Subcutaneous abdominal adipose tissue (tissue), 5 donors: ENCODE data around the gene DMKN.

Experiments used
- H3K27ac ChIP-seq: one replicate; pipeline ENCODE4 v1.7.0; 2013; ENCODE audit warnings: low read depth, mild to moderate bottlenecking, inconsistent platforms, low read length, moderate library complexity
- H3K27me3 ChIP-seq, 5 donors: one replicate each; pipeline ENCODE4 v1.7.0; 2013; ENCODE audit warnings: low read length in 5 of 5, inconsistent platforms in 1 of 5; ENCODE audit not compliant: control insufficient read depth in 5 of 5, insufficient read depth in 4 of 5
- H3K36me3 ChIP-seq, 5 donors: one replicate each; pipeline ENCODE4 v1.7.0; 2013; ENCODE audit warnings: low read length in 5 of 5; ENCODE audit not compliant: control insufficient read depth in 5 of 5, insufficient read depth in 5 of 5
- H3K4me1 ChIP-seq, 5 donors: one replicate each; pipeline ENCODE4 v1.7.0; 2013; ENCODE audit warnings: low read length in 5 of 5, mild to moderate bottlenecking in 3 of 5, moderate library complexity in 1 of 5; ENCODE audit not compliant: control insufficient read depth in 5 of 5, insufficient read depth in 5 of 5
- H3K4me3 ChIP-seq, 5 donors: one replicate each; pipeline ENCODE4 v1.7.0; 2013; ENCODE audit warnings: low read length in 5 of 5, low read depth in 1 of 5
- H3K9ac ChIP-seq, 5 donors: one replicate each; pipeline ENCODE4 v1.7.0; 2013; ENCODE audit warnings: low read length in 5 of 5, mild to moderate bottlenecking in 4 of 5, moderate library complexity in 3 of 5
- H3K9me3 ChIP-seq, 5 donors: one replicate each; pipeline ENCODE4 v1.7.0; 2013; ENCODE audit warnings: low read length in 5 of 5; ENCODE audit not compliant: control insufficient read depth in 5 of 5
- donor health status: healthy.
- donor health status: healthy.
- donor health status: healthy.
- donor health status: healthy.
- donor health status: healthy.

Gene DMKN

DNA sequence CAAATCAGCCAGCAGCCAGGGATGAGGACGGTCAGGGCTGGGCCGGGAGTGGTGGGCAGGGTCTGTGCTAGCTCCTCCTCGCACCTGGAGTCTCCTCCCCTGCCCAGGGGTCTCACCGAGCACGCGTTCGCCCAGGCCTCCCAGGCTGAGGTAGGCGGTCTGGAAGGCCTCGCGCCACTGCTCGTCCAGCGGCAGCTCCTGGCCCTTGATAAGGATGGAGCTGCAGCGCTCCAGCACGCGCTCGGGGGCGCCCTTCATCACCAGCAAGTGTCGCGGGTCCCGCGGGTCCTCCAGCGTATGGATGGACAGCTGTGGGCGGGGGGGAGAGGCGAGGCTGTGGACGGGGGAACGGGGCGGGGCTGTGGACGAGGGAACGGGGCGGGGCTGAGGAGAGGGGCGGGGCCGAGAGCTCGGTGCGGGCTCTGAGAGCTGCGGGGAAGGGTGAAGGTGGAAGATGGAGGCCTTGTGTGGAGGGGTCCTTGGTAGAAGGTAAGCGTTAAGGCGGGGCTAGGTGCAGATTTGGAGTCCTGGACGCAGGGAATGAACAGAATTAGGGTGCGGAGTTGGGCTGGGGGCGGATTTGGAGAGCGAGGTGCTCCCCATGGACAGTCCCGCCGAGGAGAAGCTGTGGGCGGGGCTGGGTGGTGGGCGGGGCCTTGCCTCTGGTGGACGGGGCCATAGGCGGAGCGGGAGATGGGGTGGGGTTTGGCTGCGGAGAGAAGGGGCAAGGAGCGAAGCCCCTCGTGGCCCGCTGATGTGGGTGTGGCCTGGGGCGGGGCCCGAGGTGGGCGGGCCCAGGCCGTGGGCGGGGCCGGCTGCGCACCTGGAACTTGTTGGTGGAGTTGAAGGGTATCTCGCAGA lies 44.3 kb upstream of the DMKN start:
- H3K36me3 ChIP-seq, result no peaks in the 10 kb centered on the region
- H3K27ac ChIP-seq, result no peak overlapping the region
- H3K27me3 ChIP-seq, result peaks cover 20 to 68% (median 53%) of the 10 kb centered on the region in 5 donors
- no peak overlapping the region for H3K9ac ChIP-seq
- no peaks in the 10 kb centered on the region for H3K9me3 ChIP-seq
- peak overlapping the region in 4 of 5 donors; percentile 45 to 56 (median 48) for H3K4me3 ChIP-seq
- peaks cover 0 to 11% (median 8%) of the 10 kb centered on the region in 5 donors for H3K4me1 ChIP-seq

DNA sequence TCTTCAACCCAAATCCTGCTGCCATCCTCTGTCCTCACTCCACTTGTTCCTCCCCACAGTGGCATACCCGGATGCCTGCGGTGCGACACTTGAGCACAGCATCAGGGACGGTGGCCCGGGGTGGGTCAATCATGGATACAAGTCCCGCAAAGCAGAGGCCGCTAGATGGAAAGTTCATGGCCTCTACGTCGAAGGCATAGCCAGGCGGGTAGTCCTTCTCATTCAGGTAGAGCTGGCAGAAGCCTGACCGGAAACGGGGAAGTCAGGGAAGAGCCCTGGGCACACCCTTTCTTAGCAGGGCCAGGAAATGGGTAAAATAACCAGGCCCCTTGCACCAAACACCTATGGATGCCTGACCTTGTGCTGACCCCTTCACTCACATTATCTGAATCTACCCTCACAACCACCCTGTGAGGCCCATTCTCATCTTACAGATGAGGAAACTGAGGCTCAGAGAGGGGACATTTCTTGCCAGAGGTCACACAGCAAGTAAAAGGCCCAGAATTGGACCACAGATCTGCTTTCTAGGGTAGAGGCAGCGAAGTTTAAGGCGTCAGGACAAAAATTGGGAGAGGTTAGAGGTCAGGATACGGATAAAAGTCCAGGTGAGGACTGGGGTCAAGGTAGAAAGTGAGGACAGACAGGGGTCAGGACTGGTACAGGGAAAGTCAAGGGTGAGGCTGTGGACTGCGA lies 43.5 kb upstream of the DMKN start:
- H3K9me3 ChIP-seq, result no peaks in the 10 kb centered on the region
- H3K9ac ChIP-seq, result no peak overlapping the region
- no peak overlapping the region for H3K27ac ChIP-seq
- H3K27me3 ChIP-seq, result peaks cover 20 to 60% (median 48%) of the 10 kb centered on the region in 5 donors
- H3K4me1 ChIP-seq, result peaks cover 0 to 11% (median 8%) of the 10 kb centered on the region in 5 donors
- peak overlapping the region in 1 of 5 donors; percentile 23 for H3K4me3 ChIP-seq
- H3K36me3 ChIP-seq, result no peaks in the 10 kb centered on the region

DNA sequence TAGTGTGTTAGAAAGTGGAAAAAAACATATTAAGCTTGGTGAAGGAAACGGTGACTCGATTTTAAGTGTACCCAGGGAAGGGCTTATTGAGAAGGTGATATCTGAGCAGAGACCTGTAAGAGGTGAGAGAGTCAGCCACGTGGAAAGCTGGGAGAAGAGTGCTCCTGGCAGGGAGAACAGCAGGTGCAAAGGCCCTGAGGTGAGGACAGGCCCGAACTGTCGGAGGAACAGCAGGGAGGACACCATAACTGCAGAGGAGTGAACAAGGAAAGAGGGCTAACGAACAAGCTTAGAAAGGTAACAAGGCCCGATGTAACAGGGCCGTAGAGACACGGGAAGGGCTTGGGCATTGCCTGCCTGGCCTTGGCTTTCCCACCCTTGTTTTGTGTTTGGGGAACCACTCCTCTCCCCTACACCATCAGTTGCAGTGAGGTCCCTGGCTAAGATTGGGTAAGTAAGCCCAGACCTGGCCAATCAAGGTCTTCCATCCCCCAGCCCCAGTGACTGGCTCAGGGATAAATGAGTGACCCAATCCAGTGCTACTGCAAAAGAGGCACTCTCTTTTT lies 42.7 kb upstream of the DMKN start:
- H3K27me3 ChIP-seq, result peaks cover 20 to 55% (median 43%) of the 10 kb centered on the region in 5 donors
- H3K4me1 ChIP-seq, result peaks cover 0 to 11% (median 8%) of the 10 kb centered on the region in 5 donors
- no peaks in the 10 kb centered on the region for H3K36me3 ChIP-seq
- H3K27ac ChIP-seq, result no peak overlapping the region
- H3K9ac ChIP-seq, result no peak overlapping the region
- H3K4me3 ChIP-seq, result no peak overlapping the region
- H3K9me3 ChIP-seq, result no peaks in the 10 kb centered on the region

DNA sequence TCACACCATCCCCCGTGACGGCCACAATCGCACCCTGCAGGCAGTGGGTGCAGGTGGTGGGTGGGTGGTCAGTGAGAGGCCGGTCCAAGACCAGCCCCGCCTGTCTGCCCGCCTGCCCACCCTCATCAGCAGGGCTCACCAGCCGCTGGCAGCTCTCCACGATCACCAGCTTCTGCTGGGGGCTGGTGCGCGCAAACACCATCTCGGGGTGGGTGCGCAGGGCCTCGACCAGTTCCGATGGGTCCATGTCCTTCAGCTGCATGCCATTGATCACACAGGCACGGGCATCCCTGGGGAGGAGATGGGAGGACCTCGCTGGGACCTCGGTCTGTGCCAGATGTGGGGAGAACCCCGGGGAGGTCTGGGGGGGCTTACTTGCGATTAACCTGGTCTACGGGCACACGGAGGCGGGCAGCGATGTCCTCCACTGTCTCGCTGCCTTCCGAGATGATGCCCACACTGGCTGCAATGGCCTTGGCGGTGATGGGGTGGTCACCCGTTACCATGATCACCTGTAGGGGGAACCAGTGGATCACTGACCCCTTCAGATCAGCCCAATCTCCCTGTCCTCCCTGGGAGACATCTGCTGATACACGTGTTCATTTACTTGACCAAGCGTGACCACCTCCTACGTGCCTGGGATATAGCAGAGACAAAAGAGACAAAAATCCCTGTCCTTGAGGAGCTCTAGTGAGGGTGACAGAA lies 42.0 kb upstream of the DMKN start:
- no peaks in the 10 kb centered on the region for H3K9me3 ChIP-seq
- H3K27ac ChIP-seq, result no peak overlapping the region
- peaks cover 0 to 11% (median 8%) of the 10 kb centered on the region in 5 donors for H3K4me1 ChIP-seq
- no peak overlapping the region for H3K4me3 ChIP-seq
- peaks cover 20 to 48% (median 37%) of the 10 kb centered on the region in 5 donors for H3K27me3 ChIP-seq
- peaks cover 0 to 5% (median 0%) of the 10 kb centered on the region in 5 donors for H3K36me3 ChIP-seq
- no peak overlapping the region for H3K9ac ChIP-seq

DNA sequence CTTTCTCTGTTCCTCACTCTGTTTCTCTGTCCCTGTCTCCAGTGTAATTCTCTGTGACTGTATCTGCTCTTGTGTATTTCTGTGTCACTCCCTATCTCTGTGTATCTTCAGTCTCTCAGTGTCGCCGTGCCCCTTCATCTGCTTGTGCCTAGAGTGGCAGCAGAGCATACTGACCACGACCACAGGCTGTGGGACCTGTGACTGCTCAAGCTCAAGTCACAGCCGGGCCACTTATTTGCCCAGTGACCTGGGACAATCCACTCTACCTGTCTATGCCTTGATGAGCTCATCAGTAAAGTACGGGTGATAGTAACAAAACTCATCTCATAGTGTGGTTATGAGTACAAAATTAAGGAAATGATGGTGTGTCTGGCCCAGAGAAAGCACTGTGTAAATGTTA lies 40.6 kb upstream of the DMKN start:
- H3K27me3 ChIP-seq, result peaks cover 17 to 36% (median 28%) of the 10 kb centered on the region in 5 donors
- peaks cover 0 to 5% (median 0%) of the 10 kb centered on the region in 5 donors for H3K36me3 ChIP-seq
- H3K9ac ChIP-seq, result no peak overlapping the region
- H3K4me3 ChIP-seq, result no peak overlapping the region
- peaks cover 0 to 11% (median 8%) of the 10 kb centered on the region in 5 donors for H3K4me1 ChIP-seq
- no peaks in the 10 kb centered on the region for H3K9me3 ChIP-seq
- no peak overlapping the region for H3K27ac ChIP-seq

DNA sequence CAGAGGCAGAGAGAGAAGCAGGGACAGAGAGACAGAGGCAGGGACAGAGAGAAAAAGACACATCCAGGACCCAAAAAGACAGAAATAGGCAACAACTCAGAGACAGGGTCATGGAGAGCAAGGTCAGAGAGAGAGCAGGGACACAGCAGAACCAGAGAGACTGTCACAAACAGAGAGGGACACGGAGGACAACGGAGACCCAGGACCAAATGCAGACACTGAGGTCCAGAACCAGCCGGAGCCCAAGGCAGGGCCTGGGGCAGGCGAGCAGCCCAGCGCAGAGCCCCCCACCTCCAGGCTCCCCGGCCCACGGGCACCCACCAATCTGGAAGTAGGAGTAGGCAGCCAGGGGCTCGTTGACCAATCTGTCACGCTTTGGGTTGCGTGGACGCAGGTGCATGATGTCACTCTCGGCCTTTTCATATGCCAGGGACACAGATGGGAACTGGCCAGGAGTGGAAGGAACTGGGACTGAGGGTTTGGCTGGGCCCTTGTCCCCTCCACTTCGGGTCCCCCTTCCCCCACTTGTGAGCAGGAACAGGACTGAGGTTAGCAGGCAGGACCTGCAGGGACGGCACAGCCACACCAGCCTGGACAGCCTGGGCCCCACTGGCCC lies 40.0 kb upstream of the DMKN start:
- Histone ChIP-seq H3K4me1 (peaks cover 0 to 11% (median 7%) of the 10 kb centered on the region in 5 donors), H3K9ac (no peak overlapping the region), H3K9me3 (no peaks in the 10 kb centered on the region)

DNA sequence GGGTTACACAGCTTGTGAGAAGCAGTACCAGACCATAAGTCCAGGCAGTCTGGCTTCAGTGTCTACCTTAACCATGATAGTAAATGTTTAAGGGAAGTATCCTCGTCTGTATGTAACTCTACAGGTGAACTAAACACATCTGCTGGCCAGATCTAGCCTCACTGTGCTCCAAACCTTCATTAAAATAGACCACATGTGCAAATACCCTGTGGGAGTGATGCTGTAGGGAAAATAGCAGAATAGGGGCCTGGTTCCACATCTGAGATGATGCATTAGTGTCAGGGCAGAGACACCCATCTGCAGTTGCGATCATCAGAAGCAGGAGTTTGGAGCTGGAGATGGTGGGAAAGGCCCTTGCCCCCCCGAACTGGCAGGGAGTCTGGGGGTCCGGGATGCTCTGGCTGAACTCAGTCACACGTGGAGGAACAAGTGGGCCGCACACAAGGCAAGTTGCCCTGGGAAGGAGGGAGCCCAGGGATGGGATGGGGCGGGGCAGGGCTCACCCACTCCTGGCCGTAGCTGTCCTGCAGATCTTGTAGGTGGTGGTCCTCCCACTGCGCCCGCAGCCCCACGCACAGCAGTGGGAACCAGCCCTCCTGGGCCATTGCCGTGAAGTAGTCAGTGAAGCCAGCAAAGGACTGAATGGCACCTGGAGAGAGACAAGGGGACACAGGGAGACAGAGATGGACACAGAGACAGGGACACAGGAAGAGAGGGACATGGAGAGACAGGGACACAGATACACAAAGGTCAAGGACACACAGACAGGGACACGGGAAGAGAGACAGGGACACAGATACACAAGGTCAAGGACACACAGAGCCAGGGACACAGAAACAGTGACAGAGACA lies 39.3 kb upstream of the DMKN start:
- Histone ChIP-seq H3K27me3 (peaks cover 6 to 23% (median 17%) of the 10 kb centered on the region in 5 donors), H3K9me3 (no peaks in the 10 kb centered on the region), H3K36me3 (peaks cover 0 to 5% (median 0%) of the 10 kb centered on the region in 5 donors), H3K4me1 (peaks cover 0 to 4% (median under 1%) of the 10 kb centered on the region in 5 donors), H3K4me3 (no peak overlapping the region), H3K9ac (no peak overlapping the region), H3K27ac (no peak overlapping the region)

More for the DNA sequence above, 40.0 kb upstream of the DMKN start:
- Histone ChIP-seq H3K27me3 (peaks cover 11 to 30% (median 22%) of the 10 kb centered on the region in 5 donors), H3K36me3 (peaks cover 0 to 5% (median 0%) of the 10 kb centered on the region in 5 donors), H3K4me3 (no peak overlapping the region), H3K27ac (no peak overlapping the region)

DNA sequence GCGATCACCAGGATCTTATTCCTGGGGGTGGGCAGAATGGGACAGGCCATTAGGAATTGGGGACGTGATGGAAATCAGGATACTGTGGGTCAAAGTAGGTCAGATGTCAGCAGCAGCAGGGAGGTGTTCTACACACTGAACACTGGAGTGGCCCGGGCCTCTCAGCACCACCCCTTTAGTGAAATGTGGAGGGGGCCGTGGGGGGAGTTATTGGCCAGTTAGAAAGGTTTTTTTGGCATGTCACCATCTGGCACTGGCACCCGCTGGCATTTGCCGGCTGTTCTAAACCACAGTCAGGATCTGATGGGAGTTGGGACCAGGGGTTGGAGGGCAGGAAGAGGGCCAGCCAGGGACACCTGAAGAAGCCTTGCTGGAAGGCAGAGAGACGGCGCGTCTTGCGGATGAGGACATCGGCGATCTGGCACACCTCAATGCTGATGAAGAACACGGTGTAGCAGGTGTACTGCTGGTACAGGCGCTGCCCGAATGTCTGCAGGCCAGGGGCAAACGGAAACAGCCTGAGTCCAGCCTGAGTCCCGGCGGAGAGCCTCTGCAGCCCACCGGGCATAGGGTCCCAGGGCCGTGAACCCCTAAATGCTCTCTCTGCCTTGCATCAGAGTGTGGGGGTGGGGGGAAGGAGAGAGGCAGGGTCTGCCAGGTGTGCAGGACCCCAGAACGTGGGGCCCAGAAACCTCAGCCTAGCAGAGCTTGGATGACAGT lies 37.8 kb upstream of the DMKN start:
- Histone ChIP-seq H3K27me3 (peaks cover 0 to 15% (median 5%) of the 10 kb centered on the region in 5 donors), H3K4me1 (peaks cover 3 to 8% (median 7%) of the 10 kb centered on the region in 5 donors), H3K9me3 (no peaks in the 10 kb centered on the region), H3K9ac (no peak overlapping the region), H3K4me3 (no peak overlapping the region), H3K36me3 (peaks cover 0 to 7% (median 5%) of the 10 kb centered on the region in 5 donors), H3K27ac (no peak overlapping the region)
